Measurements from ENCODE around the gene AFP.

DNA sequence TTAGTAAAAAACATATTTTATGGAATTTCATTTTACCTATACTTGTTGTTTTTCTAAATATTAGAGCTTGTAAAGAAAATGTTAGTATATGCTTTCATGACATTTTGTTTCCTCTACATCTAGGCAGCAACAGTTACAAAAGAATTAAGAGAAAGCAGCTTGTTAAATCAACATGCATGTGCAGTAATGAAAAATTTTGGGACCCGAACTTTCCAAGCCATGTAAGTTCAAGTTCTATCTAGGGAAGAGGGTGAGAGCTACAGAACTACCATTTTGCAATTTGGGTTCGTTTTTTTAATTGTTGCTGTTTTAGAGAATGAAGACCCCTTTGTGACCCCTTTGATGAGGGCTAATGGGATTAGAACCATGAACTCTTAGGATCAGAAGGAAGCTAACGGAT is 7.2 kb downstream of the AFP start:
- no peak for TF ChIP-seq CTCF (IDR thresholded peaks at IDR 0.05; ENCODE audit: poor library complexity, severe bottlenecking)
- TF ChIP-seq MXI1 (conservative IDR thresholded peaks at IDR 0.05; ENCODE audit: poor library complexity, severe bottlenecking) = no peak
- no peak for TF ChIP-seq SMC3 (conservative IDR thresholded peaks at IDR 0.05; ENCODE audit: poor library complexity)

Data from neural cell (in vitro differentiated cells).